Transverse colon (tissue), 4 donors: ENCODE data around the gene CIZ1. TPM values are rescaled to one million over a fixed set of nuclear protein-coding genes. Genes with fewer than 3 reads are reported as not detected.

Experiments used
- DNase-seq: peaks from one replicate; pipeline ENCODE4 v3.0.0-alpha.2; 2019
- H3K27ac ChIP-seq, 4 donors: fragments of 200-600 bp; sonication (generic); 2 replicates each; pipeline ENCODE4 v1.5.1; 2016 to 2018; ENCODE audit warnings: inconsistent platforms in 4 of 4
- H3K27me3 ChIP-seq: fragments of 200-600 bp; sonication (generic); 2 replicates; pipeline ENCODE4 v1.5.1; 2017; ENCODE audit warnings: inconsistent platforms
- H3K36me3 ChIP-seq, 4 donors: fragments of 200-600 bp; sonication (generic); 2 replicates each; pipeline ENCODE4 v1.5.1; 2017 to 2019; ENCODE audit warnings: inconsistent platforms in 4 of 4
- H3K4me1 ChIP-seq, 4 donors: fragments of 200-600 bp; sonication (generic); 2 replicates each; pipeline ENCODE4 v1.5.1; 2017 to 2020; ENCODE audit warnings: inconsistent platforms in 4 of 4
- H3K4me3 ChIP-seq, 4 donors: fragments of 200-600 bp; sonication (generic); 1 replicate in 1 of 4; 2 replicates in 3 of 4; pipeline versions ENCODE4 v1.5.1 to v1.6.1; 2017 to 2019; ENCODE audit warnings: inconsistent platforms in 4 of 4
- H3K9me3 ChIP-seq, 2 donors: fragments of 200-600 bp; sonication (generic); 2 replicates each; pipeline ENCODE4 v1.5.1; 2017 to 2019; ENCODE audit warnings: inconsistent platforms in 2 of 2
- EP300 ChIP-seq: sonication (generic); formaldehyde crosslinking; IDR thresholded peaks from one replicate; pipeline ENCODE4 v1.6.1; 2017; ENCODE audit warnings: antibody characterized with exemption, low read depth
- POLR2A ChIP-seq: fragments of 450-650 bp; IDR thresholded peaks from one replicate; pipeline ENCODE4 v1.6.1; 2016; ENCODE audit warnings: antibody characterized with exemption, mild to moderate bottlenecking, moderate library complexity
- POLR2AphosphoS5 ChIP-seq, 3 donors: sonication (generic); formaldehyde crosslinking; IDR thresholded peaks; one replicate each; pipeline ENCODE4 v1.6.1; 2016; ENCODE audit warnings: antibody characterized with exemption in 3 of 3
- WGBS, 2 donors: methylation state at CpG; one replicate each; pipeline ENCODE4 v1.1.5; 2018; ENCODE audit warnings: low coverage in 1 of 2; 5-methylcytosine and 5-hydroxymethylcytosine counted together
- in situ Hi-C, 4 donors: fragments of 200-750 bp; cut with MboI; loops; one replicate each; pipeline versions ENCODE4 v1.15.0 to v1.15.1; 2017; ENCODE audit warnings: low sequenced_read_pairs in 3 of 4, low pct_ligation_motif_present in 1 of 4, low pct_unique_long_range_greater_than_20kb in 1 of 4
- intact Hi-C: fragments of 100-400 bp; cut with DNase I; formaldehyde crosslinking; loops from one replicate; pipeline ENCODE4 v1.15.1; 2023; ENCODE audit warnings: low total_unique reads
- total RNA-seq, 4 donors: library from RNA; depleted of rRNA; stranded (reverse); fragments of >200 nt; gene quantifications; one replicate each; pipeline ENCODE4 v1.1.0, GENCODE V29; 2016
- TF ChIP-seq, protein P1 (sequence below), 5 experiments: fragments of 200-600 bp in 3 of 5; fragments of 450-650 bp in 2 of 5; sonication (generic) in 3 of 5; IDR thresholded peaks; 1 replicate in 2 of 5; 2 replicates in 3 of 5; pipeline ENCODE4 v1.5.1; 2016 to 2017; ENCODE audit warnings: antibody characterized with exemption in 5 of 5, inconsistent platforms in 3 of 5, mild to moderate bottlenecking in 2 of 5, moderate library complexity in 1 of 5

The CIZ1 gene
- total RNA-seq, 4 donors from 2014 or later: 59.9 to 211 (median 73.0) TPM

- Histone ChIP-seq H3K9me3 (no peaks in the 10 kb centered on the region), H3K36me3 (no peaks in the 10 kb centered on the region), H3K27ac (no peak overlapping the region), H3K4me3 (no peak overlapping the region), H3K27me3 (no peaks in the 10 kb centered on the region), H3K4me1 (peaks cover 3 to 15% (median 10%) of the 10 kb centered on the region in 4 donors)
- intact Hi-C loops (no loop called here), in situ Hi-C loops (loop anchor here in 1 of 4 donors (25.0 kb wide), 1 partner anchor 106 kb away; no protein-coding TSS in a partner anchor)
- TF ChIP-seq EP300: no peak
- TF ChIP-seq POLR2A: no peak
- TF ChIP-seq, protein P1, sequence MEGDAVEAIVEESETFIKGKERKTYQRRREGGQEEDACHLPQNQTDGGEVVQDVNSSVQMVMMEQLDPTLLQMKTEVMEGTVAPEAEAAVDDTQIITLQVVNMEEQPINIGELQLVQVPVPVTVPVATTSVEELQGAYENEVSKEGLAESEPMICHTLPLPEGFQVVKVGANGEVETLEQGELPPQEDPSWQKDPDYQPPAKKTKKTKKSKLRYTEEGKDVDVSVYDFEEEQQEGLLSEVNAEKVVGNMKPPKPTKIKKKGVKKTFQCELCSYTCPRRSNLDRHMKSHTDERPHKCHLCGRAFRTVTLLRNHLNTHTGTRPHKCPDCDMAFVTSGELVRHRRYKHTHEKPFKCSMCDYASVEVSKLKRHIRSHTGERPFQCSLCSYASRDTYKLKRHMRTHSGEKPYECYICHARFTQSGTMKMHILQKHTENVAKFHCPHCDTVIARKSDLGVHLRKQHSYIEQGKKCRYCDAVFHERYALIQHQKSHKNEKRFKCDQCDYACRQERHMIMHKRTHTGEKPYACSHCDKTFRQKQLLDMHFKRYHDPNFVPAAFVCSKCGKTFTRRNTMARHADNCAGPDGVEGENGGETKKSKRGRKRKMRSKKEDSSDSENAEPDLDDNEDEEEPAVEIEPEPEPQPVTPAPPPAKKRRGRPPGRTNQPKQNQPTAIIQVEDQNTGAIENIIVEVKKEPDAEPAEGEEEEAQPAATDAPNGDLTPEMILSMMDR (IDR thresholded peaks at IDR 0.05): no peak
- no peak for TF ChIP-seq POLR2AphosphoS5 (IDR thresholded peaks at IDR 0.05)
- peak; percentile 46 for DNase-seq
- 28 to 63% methylated on average over 3 to 8 of the region's 8 CpGs for WGBS, 2 donors
Observed at GRCh38 chr9:128143525-128144238, 47.7 kb downstream of the CIZ1 start.

DNA sequence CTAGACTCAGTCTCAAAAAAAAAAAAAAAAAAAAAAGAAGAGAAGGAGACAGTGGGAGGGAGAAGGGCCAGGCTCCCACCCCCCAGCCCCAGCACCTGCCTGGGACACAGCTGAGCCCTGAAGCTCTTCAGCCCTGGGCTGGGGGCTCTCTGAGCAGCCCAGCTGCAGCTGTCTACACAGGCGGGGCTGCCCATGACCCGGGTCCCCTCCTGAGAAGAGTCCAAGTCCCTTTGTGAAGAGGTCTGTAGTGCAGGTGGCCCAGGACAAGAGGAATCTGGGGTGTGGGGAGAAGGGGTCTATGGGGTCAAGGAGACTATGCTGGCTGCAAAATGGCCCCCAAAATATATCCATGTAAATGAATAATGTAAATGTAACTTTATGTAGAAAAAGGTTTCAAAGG, 48.8 kb downstream of the CIZ1 start:
- H3K4me1 ChIP-seq: peaks cover 0 to 10% (median 4%) of the 10 kb centered on the region in 4 donors
- 92% methylated on average over 2 of the region's 2 CpGs; no CpG with 5 or more reads in 1 of the 2 donors for WGBS, 2 donors
- intact Hi-C loops: no loop called here
- H3K4me3 ChIP-seq: no peak overlapping the region
- no peak overlapping the region for H3K27ac ChIP-seq
- H3K36me3 ChIP-seq: no peaks in the 10 kb centered on the region
- in situ Hi-C loops: loop anchor here in 1 of 4 donors (25.0 kb wide), 1 partner anchor 105 kb away; no protein-coding TSS in a partner anchor
- H3K9me3 ChIP-seq: no peaks in the 10 kb centered on the region
- H3K27me3 ChIP-seq: no peaks in the 10 kb centered on the region
- no peak for DNase-seq
- TF ChIP-seq EP300: no peak
- TF ChIP-seq, protein P1 (IDR thresholded peaks at IDR 0.05): no peak
- no peak for TF ChIP-seq POLR2A
- no peak for TF ChIP-seq POLR2AphosphoS5 (IDR thresholded peaks at IDR 0.05)

- 0 to 64% methylated on average over 1 to 4 of the region's 4 CpGs for WGBS, 2 donors
Observed at GRCh38 chr9:128142061-128142460, 49.3 kb downstream of the CIZ1 start.

GRCh38 chr9:128141604-128142003, 49.8 kb downstream of the CIZ1 start:
- H3K36me3 ChIP-seq: no peaks in the 10 kb centered on the region
- DNase-seq: no peak
- in situ Hi-C loops: loop anchor here in 1 of 4 donors (25.0 kb wide), 1 partner anchor 104 kb away; no protein-coding TSS in a partner anchor
- TF ChIP-seq POLR2A: no peak
- no peak for TF ChIP-seq EP300
- no peak for TF ChIP-seq POLR2AphosphoS5 (IDR thresholded peaks at IDR 0.05)
- no peaks in the 10 kb centered on the region for H3K27me3 ChIP-seq
- H3K27ac ChIP-seq: no peak overlapping the region
- H3K4me1 ChIP-seq: peaks cover 0 to 10% (median 4%) of the 10 kb centered on the region in 4 donors
- H3K9me3 ChIP-seq: no peaks in the 10 kb centered on the region
- H3K4me3 ChIP-seq: no peak overlapping the region
- intact Hi-C loops: no loop called here
- 85% methylated on average over 3 of the region's 3 CpGs; no CpG with 5 or more reads in 1 of the 2 donors for WGBS, 2 donors

More at GRCh38 chr9:128142061-128142460, 49.3 kb downstream of the CIZ1 start:
- no peak overlapping the region for H3K27ac ChIP-seq
- intact Hi-C loops: no loop called here
- TF ChIP-seq POLR2AphosphoS5 (IDR thresholded peaks at IDR 0.05): no peak
- no peak for TF ChIP-seq EP300
- TF ChIP-seq, protein P1 (IDR thresholded peaks at IDR 0.05): no peak
- TF ChIP-seq POLR2A: no peak
- in situ Hi-C loops: loop anchor here in 1 of 4 donors (25.0 kb wide), 1 partner anchor 105 kb away; no protein-coding TSS in a partner anchor
- no peak for DNase-seq
- no peaks in the 10 kb centered on the region for H3K36me3 ChIP-seq
- H3K9me3 ChIP-seq: no peaks in the 10 kb centered on the region
- no peak overlapping the region for H3K4me3 ChIP-seq
- H3K27me3 ChIP-seq: no peaks in the 10 kb centered on the region
- peaks cover 0 to 10% (median 4%) of the 10 kb centered on the region in 4 donors for H3K4me1 ChIP-seq
